PC-3 (cell line): ENCODE results near the gene DAAM2. TPM values are rescaled to one million over a fixed set of nuclear protein-coding genes. Genes with fewer than 3 reads are reported as not detected.

ENCODE experiments used
- ATAC-seq: fragments of 200-7000 bp; cut with Tn5 transposase; 2 replicates; pipeline ENCODE4 v1.9.1; 2020; ENCODE audit warnings: mild to moderate bottlenecking, moderate library complexity
- BruUV-seq: library from RNA; stranded (reverse); fragments of 400-500 nt; replicated peaks from 2 replicates; lab custom pipeline; 2021; lab: Mats Ljungman, UMichigan
- CTCF ChIA-PET: fragments of 300-600 bp; sonication (Branson Sonifier 250); formaldehyde crosslinking; loops from one replicate; lab custom pipeline; 2022; ENCODE audit warnings: antibody characterized with exemption; lab: Charles Lee
- POLR2A ChIA-PET: fragments of 300-600 bp; sonication (Branson Sonifier 250); formaldehyde crosslinking; loops from one replicate; lab custom pipeline; 2022; ENCODE audit warnings: antibody characterized with exemption; ENCODE audit not compliant: unreplicated experiment; lab: Charles Lee
- DNase-seq: peaks from one replicate; pipeline ENCODE4 v3.0.0-alpha.2; 2015
- H2AFZ ChIP-seq: fragments of 300-600 bp; sonication (generic); 2 replicates; pipeline ENCODE4 v1.6.0; 2016; ENCODE audit warnings: antibody characterized with exemption, low read length
- H3F3A ChIP-seq: fragments of 300-600 bp; sonication (generic); one replicate; pipeline ENCODE4 v1.6.0; 2017; ENCODE audit warnings: antibody characterized with exemption, low read length, control low read depth, mild to moderate bottlenecking; ENCODE audit not compliant: unreplicated experiment
- H3K27ac ChIP-seq: fragments of 300-600 bp; sonication (generic); 2 replicates; pipeline ENCODE4 v1.5.1; 2016; ENCODE audit warnings: mild to moderate bottlenecking, low read length
- H3K27me3 ChIP-seq: fragments of 300-600 bp; sonication (generic); 2 replicates; pipeline ENCODE4 v1.6.1; 2016; ENCODE audit warnings: low read length, mixed read lengths
- H3K36me3 ChIP-seq: fragments of 300-600 bp; sonication (generic); 2 replicates; pipeline ENCODE4 v1.6.1; 2016; ENCODE audit warnings: low read depth, mixed run types, low read length, mixed read lengths
- H3K4me1 ChIP-seq: fragments of 300-600 bp; sonication (generic); 2 replicates; pipeline ENCODE4 v1.5.1; 2016; ENCODE audit warnings: low read length; ENCODE audit not compliant: insufficient read depth
- H3K4me2 ChIP-seq: fragments of 300-600 bp; sonication (generic); 2 replicates; pipeline ENCODE4 v1.6.0; 2016; ENCODE audit warnings: low read length
- H3K4me3 ChIP-seq: fragments of 300-600 bp; sonication (generic); 2 replicates; pipeline ENCODE4 v1.5.1; 2016; ENCODE audit warnings: mild to moderate bottlenecking, low read length, mixed read lengths
- H3K79me2 ChIP-seq: fragments of 300-600 bp; sonication (generic); 2 replicates; pipeline ENCODE4 v1.6.1; 2017; ENCODE audit warnings: low read length, mixed read lengths
- H3K9ac ChIP-seq: fragments of 300-600 bp; sonication (generic); 2 replicates; pipeline ENCODE4 v1.6.0; 2016; ENCODE audit warnings: mild to moderate bottlenecking, low read length
- H3K9me2 ChIP-seq: fragments of 300-600 bp; sonication (generic); replicated peaks from 2 replicates; pipeline ENCODE4 v1.6.1; 2016; ENCODE audit warnings: mixed run types, low read length, mixed read lengths
- H3K9me3 ChIP-seq: fragments of 300-600 bp; sonication (generic); 2 replicates; pipeline ENCODE4 v1.6.1; 2016; ENCODE audit warnings: low read length, mixed read lengths
- H4K20me1 ChIP-seq: fragments of 300-600 bp; sonication (generic); 2 replicates; pipeline ENCODE4 v1.6.1; 2016; ENCODE audit warnings: low read length, mixed read lengths
- CTCF ChIP-seq: fragments of 300-600 bp; sonication (generic); conservative IDR thresholded peaks from 2 replicates; pipeline ENCODE4 v1.5.1; 2017; ENCODE audit warnings: antibody characterized with exemption, low read depth, mild to moderate bottlenecking, low read length
- EZH2 ChIP-seq: fragments of 300-600 bp; sonication (generic); IDR thresholded peaks from one replicate; pipeline ENCODE4 v1.6.1; 2017; ENCODE audit warnings: antibody characterized with exemption, mild to moderate bottlenecking, low read length; ENCODE audit not compliant: unreplicated experiment
- EZH2phosphoT487 ChIP-seq: fragments of 300-600 bp; sonication (generic); IDR thresholded peaks from 2 replicates; pipeline ENCODE4 v1.6.1; 2018; ENCODE audit warnings: mild to moderate bottlenecking, antibody characterized with exemption, low read length, borderline replicate concordance
- intact Hi-C: fragments of 100-400 bp; cut with micrococcal nuclease; formaldehyde crosslinking; loops from 2 replicates; pipeline ENCODE4 v1.9.0; 2023
- total RNA-seq: library from RNA; depleted of rRNA; stranded (reverse); fragments of >200 nt; gene quantifications from 2 replicates; pipeline ENCODE4 v1.2.3, GENCODE V29; 2014

The DAAM2 gene
- total RNA-seq, 1 experiment from 2014 or later: not detected

GRCh38 chr6:39893286-39893685 lies 101.1 kb downstream of the DAAM2 start:
- BruUV-seq: no TSS peak
- Histone ChIP-seq H3K4me1 (no peaks in the 10 kb centered on the region), H3K4me3 (no peak overlapping the region), H3K27ac (no peak overlapping the region), H3K9ac (no peak overlapping the region), H3K4me2 (no peak overlapping the region), H3K9me3 (no peaks in the 10 kb centered on the region), H3K79me2 (no peaks in the 10 kb centered on the region), H3K36me3 (no peaks in the 10 kb centered on the region), H2AFZ (no peak overlapping the region), H3F3A (no peaks in the 10 kb centered on the region), H3K9me2 (no peaks in the 10 kb centered on the region), H4K20me1 (no peaks in the 10 kb centered on the region), H3K27me3 (no peaks in the 10 kb centered on the region)
- DNase-seq (no peak), ATAC-seq (no peak)
- ChIA-PET CTCF (no interaction called here), POLR2A (no interaction called here)
- TF ChIP-seq CTCF (no peak), EZH2 (no peak), EZH2phosphoT487 (no peak)
- intact Hi-C loops: no loop called here

- H3K9ac ChIP-seq: no peak overlapping the region
- intact Hi-C loops: no loop called here
- no peaks in the 10 kb centered on the region for H4K20me1 ChIP-seq
- H3F3A ChIP-seq: no peaks in the 10 kb centered on the region
- H3K4me3 ChIP-seq: no peak overlapping the region
- H3K27ac ChIP-seq: no peak overlapping the region
- TF ChIP-seq CTCF (no peak), EZH2phosphoT487 (no peak), EZH2 (no peak)
- no peak overlapping the region for H2AFZ ChIP-seq
- no peaks in the 10 kb centered on the region for H3K9me2 ChIP-seq
- no peaks in the 10 kb centered on the region for H3K36me3 ChIP-seq
- DNase-seq: no peak
- H3K27me3 ChIP-seq: no peaks in the 10 kb centered on the region
- no TSS peak for BruUV-seq
- no peaks in the 10 kb centered on the region for H3K4me1 ChIP-seq
- no peaks in the 10 kb centered on the region for H3K79me2 ChIP-seq
- H3K9me3 ChIP-seq: no peaks in the 10 kb centered on the region
- H3K4me2 ChIP-seq: no peak overlapping the region
- ATAC-seq: no peak
- ChIA-PET CTCF (no interaction called here), POLR2A (no interaction called here)
Measured at GRCh38 chr6:39896701-39897100, 104.5 kb downstream of the DAAM2 start.

- CTCF ChIA-PET: no interaction called here
- no peak overlapping the region for H3K4me3 ChIP-seq
- H3K9me2 ChIP-seq: no peaks in the 10 kb centered on the region
- no peaks in the 10 kb centered on the region for H3F3A ChIP-seq
- ATAC-seq (no peak), DNase-seq (no peak)
- TF ChIP-seq EZH2: no peak
- TF ChIP-seq EZH2phosphoT487: no peak
- no peak for TF ChIP-seq CTCF
- no peaks in the 10 kb centered on the region for H3K79me2 ChIP-seq
- H3K4me2 ChIP-seq: no peak overlapping the region
- intact Hi-C loops: no loop called here
- H3K36me3 ChIP-seq: no peaks in the 10 kb centered on the region
- no peak overlapping the region for H3K27ac ChIP-seq
- no peaks in the 10 kb centered on the region for H3K27me3 ChIP-seq
- H3K4me1 ChIP-seq: no peaks in the 10 kb centered on the region
- H2AFZ ChIP-seq: no peak overlapping the region
- BruUV-seq: no TSS peak
- H3K9ac ChIP-seq: no peak overlapping the region
- POLR2A ChIA-PET: no interaction called here
- no peaks in the 10 kb centered on the region for H3K9me3 ChIP-seq
- no peaks in the 10 kb centered on the region for H4K20me1 ChIP-seq
Measured at GRCh38 chr6:39897698-39898097, 105.5 kb downstream of the DAAM2 start.
